GOT3 (cell line): ENCODE measurements around the gene PPP1R3C.

ENCODE experiments used
- DNase-seq: peaks from one replicate; lab custom pipeline; 2025; ENCODE audit warnings: mixed read lengths; lab: John Stamatoyannopoulos, UW

Gene PPP1R3C

GRCh38 chr10:91601212-91601611 is 31.7 kb downstream of the PPP1R3C start:
- DNase-seq: no peak

- DNase-seq: no peak
Measured at GRCh38 chr10:91598211-91598977, 34.5 kb downstream of the PPP1R3C start.

- no peak for DNase-seq
Measured at GRCh38 chr10:91597197-91597881, 35.5 kb downstream of the PPP1R3C start.

- no peak for DNase-seq
Measured at GRCh38 chr10:91596825-91597196, 36.1 kb downstream of the PPP1R3C start.

- no peak for DNase-seq
Measured at GRCh38 chr10:91593834-91594233, 39.0 kb downstream of the PPP1R3C start.

GRCh38 chr10:91593366-91593765 is 39.5 kb downstream of the PPP1R3C start:
- DNase-seq: no peak

GRCh38 chr10:91592266-91592975 is 40.5 kb downstream of the PPP1R3C start:
- DNase-seq: no peak

- DNase-seq: no peak
Measured at GRCh38 chr10:91591797-91592174, 41.1 kb downstream of the PPP1R3C start.

- no peak for DNase-seq
Measured at GRCh38 chr10:91590904-91591796, 41.7 kb downstream of the PPP1R3C start.

- no peak for DNase-seq
Measured at GRCh38 chr10:91590142-91590903, 42.5 kb downstream of the PPP1R3C start.

GRCh38 chr10:91589658-91590035 is 43.2 kb downstream of the PPP1R3C start:
- DNase-seq: no peak

- no peak for DNase-seq
Measured at GRCh38 chr10:91589015-91589657, 43.7 kb downstream of the PPP1R3C start.

GRCh38 chr10:91587710-91588638 is 44.9 kb downstream of the PPP1R3C start:
- no peak for DNase-seq

- DNase-seq: no peak
Measured at GRCh38 chr10:91582153-91582554, 50.7 kb downstream of the PPP1R3C start.

- DNase-seq: no peak
Measured at GRCh38 chr10:91579329-91579985, 53.4 kb downstream of the PPP1R3C start.
